ENCODE results near the gene SLC44A5.

The SLC44A5 gene

GRCh38 chr1:75174031-75174760 lies 436.7 kb downstream of the SLC44A5 start:
- no peak for DNase-seq (ENCODE audit: low read depth)

- no peak for DNase-seq (ENCODE audit: low read depth)
Observed at GRCh38 chr1:75172556-75172955, 438.4 kb downstream of the SLC44A5 start.

DNA sequence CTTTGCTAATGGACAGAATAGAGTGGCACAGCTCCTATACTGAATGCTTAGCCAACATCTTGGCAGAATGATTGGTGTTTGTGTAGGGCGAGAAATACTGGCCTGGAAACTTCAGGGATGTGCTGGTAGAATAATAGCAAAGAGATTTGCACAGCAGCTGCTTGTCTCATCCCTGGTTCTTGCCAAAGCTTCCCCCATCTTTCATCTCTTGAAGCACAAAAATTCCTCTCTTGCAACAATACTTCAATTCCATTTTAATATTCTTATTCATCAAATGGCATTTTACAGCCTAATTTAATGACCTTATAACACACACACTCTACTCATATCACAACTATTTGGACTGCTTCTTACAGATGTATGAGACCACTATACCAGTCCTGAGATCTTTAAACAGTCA lies 439.0 kb downstream of the SLC44A5 start:
- DNase-seq (ENCODE audit: low read depth): no peak

DNA sequence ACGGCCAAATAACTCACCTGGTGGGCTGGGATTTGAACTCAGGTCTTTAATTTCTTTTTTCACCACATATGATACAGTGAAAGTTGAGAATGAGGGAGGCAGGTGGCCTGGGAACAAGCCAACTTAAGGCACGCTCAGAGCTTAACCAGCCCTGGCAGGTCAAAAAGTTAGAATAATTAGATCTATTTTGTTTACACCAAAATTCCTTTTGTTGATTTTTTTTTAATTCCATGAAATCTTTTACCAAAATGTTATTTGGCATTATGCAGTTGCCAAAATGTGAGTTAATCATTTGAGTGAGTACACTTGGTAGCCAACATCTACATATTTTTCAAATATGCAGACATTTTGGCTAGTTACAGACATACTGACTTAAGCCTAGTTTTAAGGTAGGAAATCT lies 439.9 kb downstream of the SLC44A5 start:
- no peak for DNase-seq (ENCODE audit: low read depth)

DNA sequence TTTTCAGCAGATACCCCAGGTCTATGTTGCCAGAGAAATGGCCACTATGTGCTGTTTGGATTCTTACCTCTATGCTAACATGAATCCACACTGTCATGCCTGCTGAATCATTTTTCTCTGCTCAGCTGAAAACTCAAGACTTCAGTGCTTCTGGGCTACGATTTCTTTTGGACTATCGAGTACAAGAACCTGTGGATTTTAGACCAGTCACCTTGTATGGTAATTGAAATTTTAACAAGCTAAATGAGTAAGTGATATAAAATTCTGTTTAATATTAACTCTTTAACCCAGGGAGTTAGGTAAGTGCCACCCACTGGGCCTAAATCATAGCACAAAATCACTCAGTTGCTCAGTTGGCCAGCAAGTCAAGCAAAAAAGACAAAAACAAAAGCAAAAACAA lies 440.9 kb downstream of the SLC44A5 start:
- no peak for DNase-seq (ENCODE audit: low read depth)

DNA sequence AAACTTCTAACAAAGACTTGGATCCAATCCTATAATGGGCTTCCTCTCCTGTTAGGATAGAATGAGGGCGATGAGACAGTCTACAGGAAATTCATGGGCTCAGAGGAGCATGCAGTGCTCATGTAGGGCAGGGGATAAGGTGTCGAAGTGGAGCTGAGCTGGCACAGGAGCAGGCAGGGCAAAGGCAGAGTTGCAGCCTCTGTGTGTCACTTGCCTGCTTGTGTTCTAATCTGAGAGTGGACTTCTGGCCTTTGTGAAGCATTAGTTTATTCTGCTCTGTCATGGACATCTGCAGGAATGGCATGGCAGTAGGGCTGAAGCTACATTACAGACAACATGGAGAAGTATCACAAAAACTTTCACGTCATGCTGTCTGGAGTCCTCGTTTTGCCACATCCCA lies 444.1 kb downstream of the SLC44A5 start:
- no peak for DNase-seq (ENCODE audit: low read depth)

GRCh38 chr1:75165264-75165663 lies 445.6 kb downstream of the SLC44A5 start:
- no peak for DNase-seq (ENCODE audit: low read depth)

GRCh38 chr1:75159154-75159553 lies 451.8 kb downstream of the SLC44A5 start:
- DNase-seq (ENCODE audit: low read depth): no peak

Data from activated T-helper 9 cell treated with anti-CD3 and anti-CD28 coated beads, Interleukin-2, amount 50 U/mL, for 16 hours (primary cell).